Large intestine (tissue), 3 donors: ENCODE data around the gene ITSN1. TPM values are rescaled to one million over a fixed set of nuclear protein-coding genes. Genes with fewer than 3 reads are reported as not detected.

Source experiments
- DNase-seq, 2 donors: peaks; one replicate each; pipeline versions ENCODE4 v3.0.0 to v3.0.0-alpha.2; 2013
- H3K27ac ChIP-seq: one replicate; pipeline ENCODE4 v1.5.1; 2013; ENCODE audit warnings: low read length
- H3K27me3 ChIP-seq: 2 replicates; pipeline ENCODE4 v1.6.1; 2013; ENCODE audit warnings: low read length; ENCODE audit not compliant: control insufficient read depth, insufficient read depth
- H3K36me3 ChIP-seq: 2 replicates; pipeline ENCODE4 v1.6.1; 2013; ENCODE audit warnings: low read length; ENCODE audit not compliant: control insufficient read depth, insufficient read depth
- H3K4me1 ChIP-seq: one replicate; pipeline ENCODE4 v1.6.1; 2013; ENCODE audit warnings: low read length; ENCODE audit not compliant: control insufficient read depth, insufficient read depth
- H3K4me3 ChIP-seq: one replicate; pipeline ENCODE4 v1.5.1; 2013; ENCODE audit warnings: low read length
- H3K9me3 ChIP-seq: one replicate; pipeline ENCODE4 v1.6.1; 2013; ENCODE audit warnings: mild to moderate bottlenecking, low read depth, low read length, moderate library complexity; ENCODE audit not compliant: control insufficient read depth
- WGBS: methylation state at CpG from one replicate; pipeline ENCODE4 v1.1.5; 2013; ENCODE audit warnings: low lambda C conversion rate; ENCODE audit not compliant: insufficient coverage; 5-methylcytosine and 5-hydroxymethylcytosine counted together
- polyA plus RNA-seq: library from polyadenylated mRNA; unstranded; fragments of 120-200 nt; gene quantifications from one replicate; pipeline ENCODE4 v1.2.1, GENCODE V29; 2013

The ITSN1 gene
- polyA plus RNA-seq, 1 donor, result 36.0 TPM

DNA sequence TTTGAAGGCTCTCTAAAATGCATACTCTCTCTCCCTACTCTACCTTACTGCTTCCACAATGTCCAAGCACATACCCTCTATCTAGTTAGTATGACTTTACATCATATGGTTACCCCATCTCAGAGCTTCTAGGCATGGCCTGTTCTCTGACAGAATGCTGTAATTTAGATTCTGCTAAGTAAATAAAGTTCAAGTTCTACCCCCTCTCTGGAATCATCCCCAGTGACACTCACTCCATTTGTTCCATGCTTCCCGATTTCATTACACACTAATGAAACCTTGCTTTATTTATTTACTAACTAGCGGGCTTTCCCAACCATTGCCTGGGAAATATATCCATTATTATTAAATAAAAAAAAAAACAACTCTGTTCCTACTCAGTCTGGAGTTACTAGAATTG, 8.0 kb upstream of the ITSN1 start:
- H3K4me1 ChIP-seq, result no peaks in the 10 kb centered on the region
- no peak overlapping the region for H3K27ac ChIP-seq
- no peak overlapping the region for H3K4me3 ChIP-seq
- H3K27me3 ChIP-seq, result no peaks in the 10 kb centered on the region
- peaks cover 11% of the 10 kb centered on the region for H3K36me3 ChIP-seq
- no peak for DNase-seq
- 100% methylated on average over 1 of the region's 2 CpGs for WGBS
- no peaks in the 10 kb centered on the region for H3K9me3 ChIP-seq

DNA sequence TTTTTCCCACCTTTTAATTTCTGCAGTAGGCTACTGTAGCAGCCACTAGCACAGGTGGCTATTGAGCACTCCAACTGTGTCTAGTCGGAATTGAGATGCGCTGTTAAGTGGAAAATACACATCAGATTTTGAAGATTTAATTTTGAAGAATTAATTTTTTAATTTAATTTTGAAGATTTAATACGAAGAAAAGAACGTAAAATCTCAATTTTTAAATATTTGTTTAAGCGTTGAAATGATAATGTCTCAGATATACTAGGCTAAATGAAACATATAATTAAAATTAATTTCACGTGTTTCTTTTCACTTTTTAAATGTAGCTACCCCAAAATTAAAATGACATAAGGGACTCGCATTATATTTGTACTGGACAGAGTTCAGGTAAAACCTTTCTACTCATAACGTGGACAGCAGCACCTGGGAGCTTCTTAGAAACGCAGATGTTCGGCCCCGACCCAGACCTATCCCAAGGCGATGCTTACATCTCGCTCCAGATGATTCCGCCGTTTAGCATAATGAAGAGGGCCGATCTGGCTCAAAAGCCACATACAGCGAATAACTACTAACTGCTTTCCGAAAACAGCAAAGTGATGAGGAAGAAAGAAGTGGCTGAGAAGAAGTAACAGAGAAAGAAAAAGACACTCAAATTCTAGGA, 1.5 kb upstream of the ITSN1 start:
- Histone ChIP-seq H3K4me3 (peak overlapping the region; percentile 65), H3K36me3 (no peaks in the 10 kb centered on the region), H3K9me3 (no peaks in the 10 kb centered on the region), H3K4me1 (peaks cover 16% of the 10 kb centered on the region), H3K27me3 (no peaks in the 10 kb centered on the region), H3K27ac (peak overlapping the region; percentile 84)
- WGBS, result 23% methylated on average over 6 of the region's 18 CpGs
- peak in 1 of 2 donors; percentile 23 for DNase-seq

DNA sequence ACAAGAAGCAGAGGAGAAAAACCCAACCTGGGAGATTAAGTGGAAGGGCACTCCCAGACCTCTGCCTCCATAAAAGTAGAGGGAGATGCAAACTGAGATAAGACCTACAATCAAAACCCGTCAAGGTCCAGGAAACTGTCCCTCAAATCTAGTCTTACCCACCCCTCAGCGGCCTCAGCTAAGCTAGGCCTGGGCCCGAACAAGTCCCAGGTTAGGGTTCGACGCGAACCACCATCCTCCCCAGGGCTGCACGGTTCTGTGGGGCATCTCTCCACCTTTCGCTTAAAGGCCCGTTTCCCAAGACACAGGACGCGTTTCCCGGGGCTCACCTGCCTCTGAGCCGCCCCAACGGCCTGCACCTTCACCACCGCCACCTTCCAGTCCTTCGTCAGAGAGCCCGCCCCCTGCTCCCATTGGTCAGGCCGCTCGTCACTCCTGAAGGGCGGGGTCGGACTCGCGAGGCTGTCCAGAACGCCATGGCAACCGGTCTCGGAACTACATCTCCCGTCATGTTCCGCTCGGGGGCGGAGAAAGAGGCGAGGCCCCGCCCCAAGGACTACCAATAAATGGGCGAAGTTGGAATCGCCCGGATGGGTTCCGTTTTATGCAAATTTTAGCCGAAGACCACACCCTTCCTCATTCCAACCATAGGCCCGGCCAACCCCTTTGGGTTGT, 812 bp upstream of the ITSN1 start, which contains the start of gene CRYZL1:
TSS of gene CRYZL1 (minus strand) at position 390 of the 675 bp plus-strand sequence. CDS start 10,190 bp downstream, outside the sequence.
- Histone ChIP-seq H3K9me3 (no peaks in the 10 kb centered on the region), H3K27me3 (no peaks in the 10 kb centered on the region), H3K4me3 (peak within 1 kb of the TSS; percentile 65), H3K27ac (peak within 1 kb of the TSS; percentile 86), H3K36me3 (no peaks in the 10 kb centered on the region), H3K4me1 (peaks cover 18% of the 10 kb centered on the region)
- peak; percentile 100 for DNase-seq
- 0% methylated on average over 1 of the region's 38 CpGs for WGBS

DNA sequence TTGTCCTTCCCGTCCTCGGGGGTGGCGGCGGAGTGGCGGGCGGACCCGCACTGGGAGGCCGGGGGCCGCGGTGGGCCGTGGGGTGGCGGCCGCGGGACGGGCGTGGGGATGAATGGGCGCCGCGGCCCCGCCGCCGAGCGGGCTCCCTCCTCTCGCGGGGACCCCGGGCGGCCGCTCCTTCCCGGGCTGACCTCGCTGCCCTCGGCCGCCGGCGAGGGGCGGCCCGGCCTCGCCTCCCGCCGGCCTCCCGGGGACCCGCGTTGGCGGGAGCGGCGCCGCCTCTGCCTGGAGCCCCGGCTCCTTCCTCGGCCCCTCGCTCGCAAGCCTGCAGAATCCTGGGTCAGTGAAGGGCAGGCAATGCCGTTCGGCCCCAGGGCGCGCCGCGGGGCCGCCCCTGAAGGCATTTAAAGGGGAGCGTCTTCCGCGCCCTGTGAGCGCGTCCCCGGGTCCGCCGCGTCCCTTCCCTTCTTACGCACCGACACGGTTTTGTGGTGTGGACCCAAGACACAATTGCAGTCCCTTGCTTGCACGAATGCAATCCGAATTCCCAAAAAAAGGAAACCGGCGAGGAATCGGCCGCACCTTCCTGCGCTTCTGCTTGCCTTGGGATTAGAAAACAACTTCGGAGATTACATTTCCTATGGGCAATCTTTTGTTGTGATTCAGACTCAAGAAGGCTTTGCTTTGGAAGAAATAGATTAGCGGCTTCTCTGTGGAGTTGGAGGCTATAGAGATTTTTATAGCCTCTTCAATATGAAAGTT, 776 bp downstream of the ITSN1 start:
- Histone ChIP-seq H3K4me1 (peaks cover 21% of the 10 kb centered on the region), H3K36me3 (no peaks in the 10 kb centered on the region), H3K27ac (peak overlapping the region; percentile 86), H3K9me3 (no peaks in the 10 kb centered on the region), H3K27me3 (no peaks in the 10 kb centered on the region), H3K4me3 (peak overlapping the region; percentile 76)
- no CpG with 5 or more reads among the region's 78 CpGs for whole genome bisulfite sequencing
- DNase-seq, result peak; percentile 31 to 70

DNA sequence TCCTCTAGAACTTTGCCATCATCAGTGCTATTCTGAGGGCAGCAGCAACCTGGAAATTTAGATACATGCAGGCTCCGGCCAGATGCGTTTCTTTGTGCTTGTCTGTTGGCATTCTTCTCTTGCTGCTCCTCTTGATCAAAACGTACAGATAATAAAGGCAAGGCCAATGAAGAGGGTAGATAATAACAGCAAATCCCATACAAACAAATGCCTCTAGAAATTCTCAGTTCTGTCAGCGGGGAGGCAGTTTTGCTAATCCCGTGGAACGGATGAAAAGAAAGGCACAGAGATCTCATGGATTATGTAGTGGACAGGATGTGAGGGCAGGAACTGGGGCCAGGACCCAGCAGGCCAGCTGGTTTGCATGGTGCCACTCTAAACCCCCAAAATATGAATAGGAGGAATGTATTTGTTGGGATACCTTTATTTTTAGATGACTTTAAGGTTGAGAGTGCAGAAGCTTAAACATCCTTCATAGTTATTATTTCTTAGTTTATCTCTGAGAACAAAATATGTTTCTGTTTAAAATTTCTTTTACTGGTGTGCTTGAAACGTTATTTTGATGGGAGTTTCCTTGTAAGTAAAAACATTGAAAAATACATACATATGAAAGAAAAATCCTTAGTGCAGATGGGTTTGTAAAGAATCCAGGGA, 1.5 kb downstream of the ITSN1 start:
- Histone ChIP-seq H3K9me3 (no peaks in the 10 kb centered on the region), H3K4me3 (peak overlapping the region; percentile 76), H3K27me3 (no peaks in the 10 kb centered on the region), H3K27ac (peak overlapping the region; percentile 86), H3K4me1 (peaks cover 21% of the 10 kb centered on the region), H3K36me3 (no peaks in the 10 kb centered on the region)
- DNase-seq, result no peak
- WGBS, result 13% methylated on average over 4 of the region's 7 CpGs

DNA sequence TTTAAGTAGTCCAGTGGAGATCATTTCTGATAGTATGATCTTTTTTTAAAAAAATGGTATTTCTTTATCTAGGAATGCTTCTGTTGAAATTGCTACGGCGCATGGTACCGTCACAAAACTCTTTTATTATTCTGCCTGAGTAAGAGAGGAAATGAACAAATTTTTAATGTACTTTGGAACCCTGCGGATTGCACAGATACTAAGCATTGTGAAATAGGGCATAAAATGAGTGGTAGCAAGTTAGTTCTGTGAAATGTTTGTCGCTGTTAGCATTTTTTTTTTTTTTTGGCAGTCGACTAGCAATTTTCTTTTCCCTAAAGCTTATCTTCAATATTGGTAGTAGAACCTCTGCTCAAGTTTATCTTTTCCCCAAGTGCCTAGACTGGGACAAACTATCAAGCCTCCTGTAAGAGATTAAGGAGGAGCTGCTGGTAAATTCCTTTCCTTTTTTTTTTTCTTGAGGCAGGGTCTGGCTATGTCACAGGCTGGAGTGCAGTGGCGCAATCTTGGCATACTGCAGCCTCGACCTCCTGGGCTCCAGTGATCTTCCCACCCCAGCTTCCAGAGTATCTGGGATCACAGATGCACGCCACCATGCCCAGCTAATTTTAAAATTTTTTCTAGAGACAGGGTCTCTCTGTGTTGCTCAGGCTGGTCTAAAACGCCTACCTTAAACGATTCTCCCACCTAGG, 2.2 kb downstream of the ITSN1 start:
- H3K4me3 ChIP-seq, result peak overlapping the region; percentile 76
- H3K4me1 ChIP-seq, result peaks cover 23% of the 10 kb centered on the region
- DNase-seq, result peak; percentile 78 to 91
- no peaks in the 10 kb centered on the region for H3K27me3 ChIP-seq
- peak overlapping the region; percentile 86 for H3K27ac ChIP-seq
- WGBS, result 100% methylated on average over 1 of the region's 11 CpGs
- no peaks in the 10 kb centered on the region for H3K36me3 ChIP-seq
- no peaks in the 10 kb centered on the region for H3K9me3 ChIP-seq

DNA sequence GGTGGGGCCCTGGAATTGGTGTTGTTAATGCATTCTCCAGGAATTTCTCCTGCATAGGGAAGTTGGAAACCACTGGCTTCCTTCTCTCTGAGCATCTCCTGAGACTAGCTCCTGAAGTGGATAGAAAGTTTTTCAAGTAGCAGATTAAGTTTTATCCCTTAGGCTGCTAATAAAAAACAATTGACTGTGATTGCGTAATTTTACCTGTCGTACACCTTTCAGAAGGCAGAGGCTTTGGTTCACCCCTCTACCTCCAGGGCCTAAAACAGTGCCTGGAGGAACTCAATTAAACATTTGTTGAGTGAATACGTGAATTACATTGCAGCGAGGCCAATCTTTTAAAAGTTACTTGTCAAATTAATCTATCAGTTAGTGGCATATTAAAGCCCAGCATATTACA, 3.4 kb downstream of the ITSN1 start:
- WGBS, result 50% methylated on average over 2 of the region's 4 CpGs
- peaks cover 17% of the 10 kb centered on the region for H3K4me1 ChIP-seq
- H3K27me3 ChIP-seq, result no peaks in the 10 kb centered on the region
- no peak for DNase-seq
- no peak overlapping the region for H3K4me3 ChIP-seq
- no peak overlapping the region for H3K27ac ChIP-seq
- H3K36me3 ChIP-seq, result no peaks in the 10 kb centered on the region
- H3K9me3 ChIP-seq, result no peaks in the 10 kb centered on the region

DNA sequence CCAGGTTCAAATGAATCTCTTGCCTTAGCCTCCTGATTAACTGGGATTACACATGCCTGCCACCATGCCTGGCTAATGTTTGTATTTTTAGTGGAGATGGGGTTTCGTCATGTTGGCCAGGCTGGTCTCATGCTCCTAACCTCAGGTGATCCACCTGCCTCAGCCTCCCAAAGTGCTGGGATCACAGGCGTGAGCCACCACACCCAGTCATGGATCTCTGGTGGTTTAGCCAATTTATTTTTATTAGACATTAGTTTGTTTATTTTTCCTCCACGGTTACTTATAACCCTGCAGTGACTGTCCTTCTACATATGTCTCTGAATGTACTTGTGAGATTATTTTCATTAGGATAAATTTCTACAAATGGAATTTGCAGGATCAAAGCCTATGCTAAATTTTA, 5.3 kb downstream of the ITSN1 start:
- Histone ChIP-seq H3K27me3 (no peaks in the 10 kb centered on the region), H3K4me3 (no peak overlapping the region), H3K27ac (no peak overlapping the region), H3K36me3 (no peaks in the 10 kb centered on the region), H3K4me1 (peaks cover 17% of the 10 kb centered on the region), H3K9me3 (no peaks in the 10 kb centered on the region)
- no peak for DNase-seq
- WGBS, result 75% methylated on average over 1 of the region's 3 CpGs

DNA sequence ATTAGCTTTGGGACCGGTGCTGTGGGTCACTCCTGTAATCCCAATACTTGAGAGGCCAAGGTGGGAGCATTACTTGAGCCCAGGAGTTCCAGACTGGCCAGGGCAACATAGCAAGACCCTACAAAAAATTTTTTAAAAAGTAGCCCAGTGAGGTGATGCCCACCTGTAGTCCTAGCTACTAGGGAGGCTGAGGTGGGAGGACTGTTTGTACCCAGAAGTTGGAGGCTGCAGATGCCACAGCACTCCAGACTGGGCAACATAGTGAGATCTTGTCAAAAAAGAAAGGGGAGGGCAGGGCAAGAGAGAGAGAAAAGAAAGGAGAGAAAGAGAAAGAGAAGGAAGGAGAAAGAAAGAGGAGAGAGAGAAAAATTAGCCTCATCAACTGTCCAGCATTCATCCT, 6.3 kb downstream of the ITSN1 start:
- Histone ChIP-seq H3K27ac (no peak overlapping the region), H3K4me3 (no peak overlapping the region), H3K27me3 (no peaks in the 10 kb centered on the region), H3K36me3 (no peaks in the 10 kb centered on the region), H3K4me1 (peaks cover 17% of the 10 kb centered on the region), H3K9me3 (no peaks in the 10 kb centered on the region)
- no CpG with 5 or more reads among the region's 1 CpG for WGBS
- DNase-seq, result no peak

DNA sequence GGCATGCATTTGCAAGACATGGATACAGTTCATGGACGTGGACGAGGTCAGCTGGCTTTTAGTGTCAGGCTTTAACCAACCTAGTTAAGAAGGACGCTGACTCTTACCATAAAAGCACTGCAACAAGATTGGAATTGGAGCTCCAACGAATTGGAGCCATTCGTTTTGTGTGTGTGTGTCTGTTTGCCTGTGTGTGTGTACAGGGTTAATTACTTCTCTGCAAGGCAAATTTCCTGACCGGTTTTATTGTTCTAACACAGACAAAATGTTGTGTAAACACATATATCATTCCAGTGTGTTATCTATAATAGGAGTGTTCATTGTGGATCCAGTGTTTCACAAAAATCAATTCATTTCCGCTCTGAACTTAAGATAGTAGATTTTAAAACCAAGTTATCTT, 7.9 kb downstream of the ITSN1 start:
- Histone ChIP-seq H3K27ac (no peak overlapping the region), H3K27me3 (no peaks in the 10 kb centered on the region), H3K4me3 (no peak overlapping the region), H3K4me1 (peaks cover 16% of the 10 kb centered on the region), H3K36me3 (no peaks in the 10 kb centered on the region), H3K9me3 (no peaks in the 10 kb centered on the region)
- WGBS, result no CpG with 5 or more reads among the region's 7 CpGs
- DNase-seq, result no peak
